H1 (cell line): ENCODE data around the gene EHBP1.

ENCODE experiments used
- CHD2 ChIP-seq: IDR thresholded peaks from 2 replicates; pipeline ENCODE4 v1.6.1; 2012; ENCODE audit warnings: low read length, improper control_type of control experiment
- CTCF ChIP-seq, 3 experiments: IDR thresholded peaks; 1 replicate in 2 of 3; 2 replicates in 1 of 3; pipeline versions ENCODE4 v1.5.1 to v1.6.1; 2011; ENCODE audit warnings: low read length in 3 of 3, mild to moderate bottlenecking in 3 of 3, inconsistent platforms in 2 of 3, low read depth in 1 of 3, moderate library complexity in 1 of 3; ENCODE audit not compliant: insufficient read depth in 1 of 3; ENCODE audit errors: control extremely low read depth in 1 of 3
- EZH2 ChIP-seq: fragments of 200-600 bp; sonication (generic); IDR thresholded peaks from 2 replicates; pipeline ENCODE4 v1.7.1; 2012; ENCODE audit warnings: low read depth, mild to moderate bottlenecking, moderate library complexity, low read length, inconsistent platforms; ENCODE audit not compliant: severe bottlenecking
- POLR2AphosphoS5 ChIP-seq: IDR thresholded peaks from 2 replicates; pipeline ENCODE4 v1.6.1; 2011; ENCODE audit warnings: low read depth, low read length
- TAF1 ChIP-seq: IDR thresholded peaks from 2 replicates; pipeline ENCODE4 v1.6.1; 2011; ENCODE audit warnings: mild to moderate bottlenecking, low read depth, low read length
- TEAD4 ChIP-seq: IDR thresholded peaks from 2 replicates; pipeline ENCODE4 v1.6.1; 2012; ENCODE audit warnings: low read depth, low read length, inconsistent platforms, mixed read lengths

DNA sequence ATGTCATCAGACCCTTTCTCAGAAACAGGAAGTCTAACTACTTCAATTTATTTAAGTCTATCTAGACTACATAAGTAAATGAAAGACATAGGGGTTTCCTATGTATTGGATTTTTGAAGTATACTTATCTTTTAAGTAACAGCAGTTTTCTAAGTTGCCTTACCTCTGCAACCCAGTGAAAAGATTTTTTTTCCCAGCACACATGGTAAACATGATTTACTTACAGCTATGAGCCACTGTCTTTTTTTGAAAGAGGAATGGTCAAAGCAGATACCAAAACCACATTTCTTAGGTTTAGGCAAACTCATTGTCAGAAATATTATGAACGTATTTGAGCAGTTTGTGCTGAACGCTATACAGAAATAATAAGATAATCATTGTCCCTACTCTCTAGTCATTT lies 266.4 kb downstream of the EHBP1 start:
- no peak for TF ChIP-seq CTCF (IDR thresholded peaks at IDR 0.05; ENCODE audit: control extremely low read depth in 1 of 3, insufficient read depth in 1 of 3, low read depth in 1 of 3, low read length in 3 of 3)
- TF ChIP-seq CHD2 = no peak
- TF ChIP-seq TEAD4 = no peak
- TF ChIP-seq EZH2 = no peak
- no peak for TF ChIP-seq POLR2AphosphoS5
- TF ChIP-seq TAF1 = no peak
